ENCODE data around the gene AMOTL2.

DNA sequence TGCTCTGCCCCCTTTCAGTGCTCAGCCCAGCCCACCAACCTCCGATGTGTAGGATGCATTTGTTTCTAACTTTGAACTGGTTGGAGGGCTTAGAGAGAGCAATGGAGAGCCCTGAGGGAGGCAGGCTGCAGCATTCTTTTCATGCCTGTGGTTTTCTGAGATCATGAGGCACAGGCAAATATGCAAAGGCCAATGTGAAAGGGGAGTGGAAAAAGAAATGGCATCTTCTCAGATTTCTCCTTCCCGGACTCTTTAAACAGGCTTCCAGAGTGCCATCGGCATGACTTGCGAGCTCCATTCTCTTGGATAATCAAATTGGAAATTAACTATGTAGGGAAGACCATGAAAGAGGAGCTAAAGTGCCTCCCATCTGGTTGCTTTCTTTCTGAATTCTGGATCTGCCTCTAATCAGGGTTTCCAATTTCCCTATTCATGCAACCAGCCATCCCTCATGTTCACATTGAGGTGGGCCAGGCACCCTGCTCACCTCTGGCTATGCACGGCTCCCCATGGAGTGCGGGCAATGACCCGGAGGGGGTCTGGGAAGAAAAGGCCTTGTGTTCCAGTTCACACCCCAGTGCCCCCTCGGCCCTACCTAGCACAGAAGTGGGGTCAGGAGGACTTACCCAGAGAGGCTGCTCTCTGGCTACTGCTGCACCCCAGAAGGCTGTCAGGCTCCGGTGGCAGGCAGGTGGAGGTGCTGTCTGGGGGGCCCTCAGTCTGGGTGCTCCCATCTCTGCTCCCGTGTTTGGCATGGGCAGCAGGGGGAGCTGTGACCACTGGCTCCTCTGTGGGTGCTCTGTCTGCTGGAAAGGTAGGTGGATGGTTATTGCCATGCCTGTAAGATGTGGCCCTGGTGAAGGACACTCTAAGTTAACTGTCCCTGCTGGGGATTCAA, 16.1 kb downstream of the AMOTL2 start:
- TF ChIP-seq, protein P1, sequence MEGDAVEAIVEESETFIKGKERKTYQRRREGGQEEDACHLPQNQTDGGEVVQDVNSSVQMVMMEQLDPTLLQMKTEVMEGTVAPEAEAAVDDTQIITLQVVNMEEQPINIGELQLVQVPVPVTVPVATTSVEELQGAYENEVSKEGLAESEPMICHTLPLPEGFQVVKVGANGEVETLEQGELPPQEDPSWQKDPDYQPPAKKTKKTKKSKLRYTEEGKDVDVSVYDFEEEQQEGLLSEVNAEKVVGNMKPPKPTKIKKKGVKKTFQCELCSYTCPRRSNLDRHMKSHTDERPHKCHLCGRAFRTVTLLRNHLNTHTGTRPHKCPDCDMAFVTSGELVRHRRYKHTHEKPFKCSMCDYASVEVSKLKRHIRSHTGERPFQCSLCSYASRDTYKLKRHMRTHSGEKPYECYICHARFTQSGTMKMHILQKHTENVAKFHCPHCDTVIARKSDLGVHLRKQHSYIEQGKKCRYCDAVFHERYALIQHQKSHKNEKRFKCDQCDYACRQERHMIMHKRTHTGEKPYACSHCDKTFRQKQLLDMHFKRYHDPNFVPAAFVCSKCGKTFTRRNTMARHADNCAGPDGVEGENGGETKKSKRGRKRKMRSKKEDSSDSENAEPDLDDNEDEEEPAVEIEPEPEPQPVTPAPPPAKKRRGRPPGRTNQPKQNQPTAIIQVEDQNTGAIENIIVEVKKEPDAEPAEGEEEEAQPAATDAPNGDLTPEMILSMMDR (IDR thresholded peaks at IDR 0.05): peak in 3 of 6 experiments; percentile 22 to 33 (median 23)
- no peak for TF ChIP-seq POLR2A (IDR thresholded peaks at IDR 0.05)

All from Peyer's patch (tissue), 4 donors.